T-cell (primary cell): ENCODE measurements around the gene PEX11G. TPM values are rescaled to one million over a fixed set of nuclear protein-coding genes. Genes with fewer than 3 reads are reported as not detected.

Experiments
- ATAC-seq, 4 experiments: fragments of 200-7000 bp in 3 of 4; fragments of 150-1000 bp in 1 of 4; cut with Tn5 transposase; replicated peaks in 1 of 4; 1 replicate in 3 of 4; 2 replicates in 1 of 4; pipeline ENCODE4 v1.10.0; 2021; ENCODE audit warnings: moderate library complexity in 3 of 4, mild to moderate bottlenecking in 2 of 4, moderate number of reproducible peaks in 1 of 4
- CTCF ChIA-PET, 2 donors: fragments of 300-600 bp; sonication (Branson Sonifier 250); formaldehyde crosslinking; loops; one replicate each; lab custom pipeline; 2022; ENCODE audit warnings: antibody characterized with exemption in 2 of 2; lab: Charles Lee
- POLR2A ChIA-PET, 2 donors: fragments of 300-600 bp; sonication (Branson Sonifier 250); formaldehyde crosslinking; loops; one replicate each; lab custom pipeline; 2022; ENCODE audit warnings: antibody characterized with exemption in 2 of 2; lab: Charles Lee
- DNase-seq, 35 experiments: peaks; one replicate each; pipeline versions ENCODE4 v3.0.0 to v3.0.0-alpha.2; 2013 to 2023
- H3K27ac ChIP-seq: one replicate; pipeline ENCODE4 v1.5.1; 2013; ENCODE audit warnings: low read length
- H3K27me3 ChIP-seq, 2 experiments: replicated peaks in 1 of 2; 1 replicate in 1 of 2; 2 replicates in 1 of 2; pipeline versions ENCODE4 v1.6.1 to v1.7.0; 2013; ENCODE audit warnings: low read length in 1 of 2, mixed read lengths in 1 of 2; ENCODE audit not compliant: control insufficient read depth in 2 of 2, insufficient read depth in 2 of 2; ENCODE audit errors: extremely low read depth in 1 of 2
- H3K36me3 ChIP-seq, 2 donors: 1 replicate in 1 of 2; 2 replicates in 1 of 2; pipeline versions ENCODE4 v1.6.1 to v1.7.0; 2013; ENCODE audit warnings: low read length in 1 of 2; ENCODE audit not compliant: control insufficient read depth in 2 of 2, insufficient read depth in 1 of 2; ENCODE audit errors: extremely low read depth in 1 of 2
- H3K4me1 ChIP-seq, 2 experiments: 1 replicate in 1 of 2; 2 replicates in 1 of 2; pipeline versions ENCODE4 v1.6.1 to v1.7.0; 2013; ENCODE audit warnings: low read length in 2 of 2, mixed read lengths in 1 of 2; ENCODE audit not compliant: insufficient read depth in 2 of 2, control insufficient read depth in 1 of 2; ENCODE audit errors: extremely low read depth in 1 of 2
- H3K4me3 ChIP-seq, 2 donors: 1 replicate in 1 of 2; 2 replicates in 1 of 2; pipeline versions ENCODE4 v1.5.1 to v1.7.0; 2013; ENCODE audit warnings: mild to moderate bottlenecking in 2 of 2, low read length in 1 of 2, moderate library complexity in 1 of 2; ENCODE audit not compliant: control insufficient read depth in 1 of 2; ENCODE audit errors: extremely low read depth in 1 of 2
- H3K9me3 ChIP-seq: 2 replicates; pipeline ENCODE4 v1.7.0; 2013
- H3K27ac Mint-ChIP-seq, 2 donors: one replicate each; pipeline ENCODE4 v1.8.0; 2020 to 2021; ENCODE audit warnings: mild to moderate bottlenecking in 2 of 2, mixed read lengths in 2 of 2
- H3K27me3 Mint-ChIP-seq, 2 donors: one replicate each; pipeline ENCODE4 v1.8.0; 2021 to 2022; ENCODE audit warnings: mixed read lengths in 2 of 2
- H3K36me3 Mint-ChIP-seq: one replicate; pipeline ENCODE4 v1.8.0; 2021; ENCODE audit warnings: mixed read lengths
- H3K4me1 Mint-ChIP-seq, 3 donors: one replicate each; pipeline ENCODE4 v1.8.0; 2020 to 2022; ENCODE audit warnings: mixed read lengths in 3 of 3, mild to moderate bottlenecking in 1 of 3
- H3K4me3 Mint-ChIP-seq, 3 donors: one replicate each; pipeline ENCODE4 v1.8.0; 2020 to 2022; ENCODE audit warnings: mild to moderate bottlenecking in 3 of 3, mixed read lengths in 3 of 3, moderate library complexity in 3 of 3
- H3K9me3 Mint-ChIP-seq, 3 donors: one replicate each; pipeline ENCODE4 v1.8.0; 2020 to 2022; ENCODE audit warnings: mixed read lengths in 3 of 3
- WGBS: methylation state at CpG from one replicate; pipeline ENCODE4 v1.1.5; 2013; ENCODE audit warnings: missing lambda C conversion rate; ENCODE audit not compliant: insufficient coverage; 5-methylcytosine and 5-hydroxymethylcytosine counted together
- total RNA-seq, 35 experiments: library from RNA in 6 of 35; stranded (reverse) in 6 of 35; fragments of 120-200 nt in 1 of 35; gene quantifications; one replicate each; pipeline versions ENCODE4 v1.2.1 to v1.2.4 and lab custom pipeline; 2013 to 2026

PEX11G gene
- total RNA-seq, 5 donors from 2014 or later (not counting 1 experiment from before 2014, with no cell fraction given): 0.35 to 1.1 (median 0.67) TPM; not detected in 1

GRCh38 chr19:7506385-7507328 is 17.8 kb upstream of the PEX11G start:
- peaks cover 19 to 34% of the 10 kb centered on the region in 2 donors for H3K27me3 Mint-ChIP-seq
- no peaks in the 10 kb centered on the region for H3K9me3 Mint-ChIP-seq
- WGBS: 54% methylated on average over 20 of the region's 20 CpGs
- no peaks in the 10 kb centered on the region for H3K9me3 ChIP-seq
- POLR2A ChIA-PET: interaction anchor here in 1 of 2 donors (0.6 kb wide), 1 partner anchor 84 kb away, joined by 3 read pairs; no protein-coding TSS in a partner anchor
- peak overlapping the region in 1 of 3 donors; percentile 25 for H3K4me3 Mint-ChIP-seq
- H3K4me1 ChIP-seq: peaks cover 0 to 19% of the 10 kb centered on the region in 2 experiments
- no peak overlapping the region for H3K27ac ChIP-seq
- ATAC-seq (peak; percentile 35 to 58 (median 56)), DNase-seq (peak in 16 of 35 experiments; percentile 24 to 51 (median 42))
- peaks cover 2 to 72% of the 10 kb centered on the region in 2 experiments for H3K27me3 ChIP-seq
- H3K4me1 Mint-ChIP-seq: peaks cover 9 to 12% (median 10%) of the 10 kb centered on the region in 3 donors
- CTCF ChIA-PET: interaction anchor here (0.6 to 0.7 kb wide), 2 partner anchors 9 to 110 kb away, joined by 3 read pairs; a partner anchor contains a TSS
- H3K36me3 Mint-ChIP-seq: no peaks in the 10 kb centered on the region
- H3K27ac Mint-ChIP-seq: no peak overlapping the region
- H3K36me3 ChIP-seq: no peaks in the 10 kb centered on the region
- H3K4me3 ChIP-seq: no peak overlapping the region

- ATAC-seq (peak; percentile 31 to 52 (median 36)), DNase-seq (peak in 1 of 35 experiments; percentile 29)
- Histone ChIP-seq H3K4me3 (no peak overlapping the region), H3K9me3 (no peaks in the 10 kb centered on the region), H3K27me3 (peaks cover 2 to 80% of the 10 kb centered on the region in 2 experiments), H3K4me1 (peaks cover 0 to 23% of the 10 kb centered on the region in 2 experiments), H3K36me3 (no peaks in the 10 kb centered on the region), H3K27ac (no peak overlapping the region)
- H3K27ac Mint-ChIP-seq: peak overlapping the region in 1 of 2 donors; percentile 23
- peak overlapping the region in 1 of 3 donors; percentile 42 for H3K4me3 Mint-ChIP-seq
- H3K36me3 Mint-ChIP-seq: no peaks in the 10 kb centered on the region
- WGBS: 5% methylated on average over 16 of the region's 33 CpGs
- peaks cover 9 to 14% (median 10%) of the 10 kb centered on the region in 3 donors for H3K4me1 Mint-ChIP-seq
- ChIA-PET POLR2A (interaction anchor here in 1 of 2 donors (0.6 kb wide), 1 partner anchor 83 kb away, joined by 3 read pairs; no protein-coding TSS in a partner anchor), CTCF (interaction anchor here (0.6 to 0.7 kb wide), 3 partner anchors 9 to 109 kb away, joined by 3 read pairs; a partner anchor contains a TSS)
- H3K27me3 Mint-ChIP-seq: peaks cover 24 to 39% of the 10 kb centered on the region in 2 donors
- H3K9me3 Mint-ChIP-seq: no peaks in the 10 kb centered on the region
These were observed 17.0 kb upstream of the PEX11G start for GRCh38 chr19:7505682-7506384.

- Mint-ChIP-seq H3K27ac (peak overlapping the region in 1 of 2 donors; percentile 23), H3K27me3 (peaks cover 24 to 41% of the 10 kb centered on the region in 2 donors), H3K9me3 (no peaks in the 10 kb centered on the region), H3K36me3 (no peaks in the 10 kb centered on the region), H3K4me1 (peaks cover 9 to 14% (median 10%) of the 10 kb centered on the region in 3 donors), H3K4me3 (peak overlapping the region in 1 of 3 donors; percentile 42)
- H3K9me3 ChIP-seq: no peaks in the 10 kb centered on the region
- whole genome bisulfite sequencing: 34% methylated on average over 14 of the region's 19 CpGs
- no peak for DNase-seq
- CTCF ChIA-PET: interaction anchor here in 1 of 2 donors (0.6 kb wide), 1 partner anchor 76 kb away, joined by 3 read pairs; no protein-coding TSS in a partner anchor
- POLR2A ChIA-PET: no interaction called here
- H3K4me3 ChIP-seq: no peak overlapping the region
- no peaks in the 10 kb centered on the region for H3K36me3 ChIP-seq
- H3K4me1 ChIP-seq: peaks cover 0 to 26% of the 10 kb centered on the region in 2 experiments
- ATAC-seq: peak in 2 of 4 experiments; percentile 29 to 34
- peaks cover 2 to 86% of the 10 kb centered on the region in 2 experiments for H3K27me3 ChIP-seq
- H3K27ac ChIP-seq: no peak overlapping the region
These were observed 16.4 kb upstream of the PEX11G start for GRCh38 chr19:7505288-7505681.

- no peak for DNase-seq
- H3K27me3 ChIP-seq: peaks cover 2 to 87% of the 10 kb centered on the region in 2 experiments
These were observed 15.8 kb upstream of the PEX11G start for GRCh38 chr19:7504684-7505083.

GRCh38 chr19:7502552-7502951 is 13.7 kb upstream of the PEX11G start:
- WGBS: 0% methylated on average over 1 of the region's 2 CpGs
- DNase-seq (no peak), ATAC-seq (no peak)
- no peak overlapping the region for H3K4me3 ChIP-seq
- peaks cover 9 to 14% (median 10%) of the 10 kb centered on the region in 3 donors for H3K4me1 Mint-ChIP-seq
- H3K9me3 Mint-ChIP-seq: no peaks in the 10 kb centered on the region
- peaks cover 0 to 26% of the 10 kb centered on the region in 2 experiments for H3K4me1 ChIP-seq
- no peaks in the 10 kb centered on the region for H3K9me3 ChIP-seq
- ChIA-PET POLR2A (no interaction called here), CTCF (no interaction called here)
- H3K4me3 Mint-ChIP-seq: no peak overlapping the region
- no peaks in the 10 kb centered on the region for H3K36me3 ChIP-seq
- no peak overlapping the region for H3K27ac ChIP-seq
- peaks cover 2 to 84% of the 10 kb centered on the region in 2 experiments for H3K27me3 ChIP-seq
- no peak overlapping the region for H3K27ac Mint-ChIP-seq
- no peaks in the 10 kb centered on the region for H3K36me3 Mint-ChIP-seq
- H3K27me3 Mint-ChIP-seq: peaks cover 35 to 51% of the 10 kb centered on the region in 2 donors

More at GRCh38 chr19:7504684-7505083, 15.8 kb upstream of the PEX11G start:
- H3K4me1 Mint-ChIP-seq: peaks cover 9 to 14% (median 10%) of the 10 kb centered on the region in 3 donors
- POLR2A ChIA-PET: no interaction called here
- H3K9me3 Mint-ChIP-seq: no peaks in the 10 kb centered on the region
- H3K27ac ChIP-seq: no peak overlapping the region
- H3K27me3 Mint-ChIP-seq: peaks cover 24 to 43% of the 10 kb centered on the region in 2 donors
- no peaks in the 10 kb centered on the region for H3K36me3 ChIP-seq
- no peak for ATAC-seq
- H3K36me3 Mint-ChIP-seq: no peaks in the 10 kb centered on the region
- CTCF ChIA-PET: no interaction called here
- H3K4me1 ChIP-seq: peaks cover 0 to 26% of the 10 kb centered on the region in 2 experiments
- WGBS: 88% methylated on average over 1 of the region's 6 CpGs
- H3K4me3 ChIP-seq: no peak overlapping the region
- no peak overlapping the region for H3K27ac Mint-ChIP-seq
- no peak overlapping the region for H3K4me3 Mint-ChIP-seq
- no peaks in the 10 kb centered on the region for H3K9me3 ChIP-seq
